Psoas muscle (tissue), 8 donors: Measurements from ENCODE around the gene SSU72. TPM values are rescaled to one million over a fixed set of nuclear protein-coding genes. Genes with fewer than 3 reads are reported as not detected.
A peak's percentile ranks its signal among the peaks of the same experiment; 100 is the strongest.
"Not testable (repeated sequence)": the region's sequence is repeated elsewhere in the genome, so short reads cannot be mapped to it uniquely, and the experiment has no call there.

ENCODE experiments used
- ATAC-seq, 4 donors: fragments of 200-7000 bp; cut with Tn5 transposase; one replicate each; pipeline ENCODE4 v1.9.1; 2020; ENCODE audit warnings: moderate library complexity in 3 of 4, mild to moderate bottlenecking in 2 of 4
- DNase-seq, 2 donors: peaks; one replicate each; pipeline ENCODE4 v3.0.0-alpha.2; 2020
- H3K27ac ChIP-seq: fragments of 200-600 bp; one replicate; pipeline ENCODE4 v1.8.0; 2022
- H3K27me3 ChIP-seq, 3 donors: fragments of 200-600 bp in 1 of 3; one replicate each; pipeline versions ENCODE4 v1.6.1 to v1.8.0; 2013 to 2022; ENCODE audit warnings: low read length in 2 of 3, mild to moderate bottlenecking in 2 of 3, moderate library complexity in 1 of 3; ENCODE audit not compliant: insufficient read depth in 3 of 3
- H3K36me3 ChIP-seq, 2 donors: fragments of 200-600 bp in 1 of 2; one replicate each; pipeline versions ENCODE4 v1.6.1 to v1.8.0; 2013 to 2022; ENCODE audit warnings: low read depth in 1 of 2, mild to moderate bottlenecking in 1 of 2, moderate library complexity in 1 of 2; ENCODE audit not compliant: insufficient read depth in 1 of 2
- H3K4me1 ChIP-seq: fragments of 200-600 bp; one replicate; pipeline ENCODE4 v1.8.0; 2022
- H3K4me3 ChIP-seq: fragments of 200-600 bp; one replicate; pipeline ENCODE4 v1.8.0; 2022; ENCODE audit warnings: mild to moderate bottlenecking
- H3K9me3 ChIP-seq: fragments of 200-600 bp; one replicate; pipeline ENCODE4 v1.8.0; 2022
- WGBS, 3 donors: extraction: QIAGEN DNeasy Blood & Tissue Kit; methylation state at CpG; one replicate each; pipeline versions ENCODE4 v1.1.6 to v1.1.7; 2013; 5-methylcytosine and 5-hydroxymethylcytosine counted together
- intact Hi-C, 2 donors: fragments of 100-400 bp; cut with DNase I; formaldehyde crosslinking; loops; one replicate each; pipeline versions ENCODE4 v1.11.0 to v1.14.2; 2022
- polyA plus RNA-seq, 3 donors: library from polyadenylated mRNA; stranded (reverse); fragments of 200-250 nt; gene quantifications; one replicate each; pipeline ENCODE4 v1.2.3, GENCODE V29; 2013
- total RNA-seq, 4 donors: library from RNA; stranded (reverse); fragmentation: NEBNext Ultra II Directional in 2 of 4; extraction: Animal tissue kit (Norgen Biotek cat#: 25700) in 2 of 4; gene quantifications; one replicate each; pipeline versions ENCODE4 v1.2.1 to v1.2.4, GENCODE V29; 2021 to 2023
- TF ChIP-seq, protein P1 (sequence below): fragments of 200-600 bp; IDR thresholded peaks from one replicate; pipeline ENCODE4 v1.8.0; 2022; ENCODE audit warnings: antibody characterized with exemption
- donor health status: healthy with polysubstance abuse.
- donor health status: DM: no; HTN: no; CAD: no; lungs with moderate emphysema.
- donor health status: Bipolar disorder and iron deficiency.
- donor health status: healthy.
- donor health status: DM: yes; HTN: yes; CAD: no.
- donor health status: DM: no; HTN: no; CAD: no.
- donor health status: DM: no; HTN: no; CAD: no.
- donor health status: DM: yes; HTN: yes; CAD: no.

SSU72 gene
- total and polyA plus RNA-seq, 7 donors = 130 to 207 (median 179) TPM

GRCh38 chr1:1505366-1505798 lies 69.3 kb downstream of the SSU72 start:
- TF ChIP-seq, protein P1, sequence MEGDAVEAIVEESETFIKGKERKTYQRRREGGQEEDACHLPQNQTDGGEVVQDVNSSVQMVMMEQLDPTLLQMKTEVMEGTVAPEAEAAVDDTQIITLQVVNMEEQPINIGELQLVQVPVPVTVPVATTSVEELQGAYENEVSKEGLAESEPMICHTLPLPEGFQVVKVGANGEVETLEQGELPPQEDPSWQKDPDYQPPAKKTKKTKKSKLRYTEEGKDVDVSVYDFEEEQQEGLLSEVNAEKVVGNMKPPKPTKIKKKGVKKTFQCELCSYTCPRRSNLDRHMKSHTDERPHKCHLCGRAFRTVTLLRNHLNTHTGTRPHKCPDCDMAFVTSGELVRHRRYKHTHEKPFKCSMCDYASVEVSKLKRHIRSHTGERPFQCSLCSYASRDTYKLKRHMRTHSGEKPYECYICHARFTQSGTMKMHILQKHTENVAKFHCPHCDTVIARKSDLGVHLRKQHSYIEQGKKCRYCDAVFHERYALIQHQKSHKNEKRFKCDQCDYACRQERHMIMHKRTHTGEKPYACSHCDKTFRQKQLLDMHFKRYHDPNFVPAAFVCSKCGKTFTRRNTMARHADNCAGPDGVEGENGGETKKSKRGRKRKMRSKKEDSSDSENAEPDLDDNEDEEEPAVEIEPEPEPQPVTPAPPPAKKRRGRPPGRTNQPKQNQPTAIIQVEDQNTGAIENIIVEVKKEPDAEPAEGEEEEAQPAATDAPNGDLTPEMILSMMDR = peak; percentile 27
- not testable (repeated sequence) for H3K36me3 ChIP-seq, H3K27me3 ChIP-seq, H3K9me3 ChIP-seq
- peak; percentile 47 to 72 (median 60) for ATAC-seq
- H3K4me3 ChIP-seq = peak overlapping the region; percentile 51
- WGBS, 3 donors = 10 to 21% (median 10%) methylated on average over 9 to 16 of the region's 22 CpGs
- peaks cover 16% of the 10 kb centered on the region for H3K4me1 ChIP-seq
- H3K27ac ChIP-seq = peak overlapping the region; percentile 88
- intact Hi-C loops = loop anchor here in 1 of 2 donors (1.0 to 10.0 kb wide), 2 partner anchors 101 to 158 kb away; partner anchors contain the start of gene MRPL20
- peak; percentile 53 to 75 for DNase-seq

DNA sequence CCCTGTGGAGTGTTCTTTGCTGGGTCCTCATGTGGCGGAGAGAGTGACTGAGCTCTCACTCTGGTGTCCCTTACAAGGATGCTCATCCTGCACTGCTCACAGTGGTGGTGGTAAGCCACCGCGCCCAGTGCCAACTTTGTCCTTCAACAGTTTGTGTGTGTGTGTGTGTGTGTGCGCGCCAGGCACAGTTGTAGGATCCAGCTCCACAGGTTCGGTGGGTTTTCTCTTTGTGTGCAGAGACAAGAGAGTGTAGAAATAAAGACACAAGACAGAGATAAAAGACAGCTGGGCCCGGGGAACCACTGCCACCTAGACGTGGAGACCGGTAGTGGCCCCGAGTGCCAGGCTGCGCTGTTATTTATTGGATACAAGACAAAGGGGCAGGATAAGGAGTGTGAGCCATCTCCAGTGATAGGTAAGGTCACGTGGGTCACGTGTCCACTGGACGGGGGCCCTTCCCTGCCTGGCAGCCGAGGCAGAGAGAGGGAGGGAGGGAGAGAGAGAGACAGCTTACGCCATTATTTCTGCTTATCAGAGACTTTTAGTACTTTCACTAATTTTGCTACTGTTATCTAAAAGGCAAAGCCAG lies 69.8 kb downstream of the SSU72 start:
- not testable (repeated sequence) for H3K36me3 ChIP-seq, H3K27me3 ChIP-seq, H3K9me3 ChIP-seq
- ATAC-seq (peak; percentile 44 to 62 (median 54)), DNase-seq (peak; percentile 76 to 86)
- Histone ChIP-seq H3K4me3 (peak overlapping the region; percentile 51), H3K4me1 (peaks cover 16% of the 10 kb centered on the region), H3K27ac (peak overlapping the region; percentile 88)
- intact Hi-C loops = loop anchor here in 1 of 2 donors (1.0 to 10.0 kb wide), 2 partner anchors 100 to 158 kb away; partner anchors contain the start of gene MRPL20
- TF ChIP-seq, protein P1 = peak; percentile 66
- WGBS, 3 donors = 31 to 33% (median 33%) methylated on average over 16 of the region's 16 CpGs

GRCh38 chr1:1495461-1495975 lies 79.1 kb downstream of the SSU72 start:
- H3K9me3 ChIP-seq, DNase-seq, H3K4me1 ChIP-seq, intact Hi-C loops, H3K27ac ChIP-seq, H3K27me3 ChIP-seq, H3K4me3 ChIP-seq: not testable (repeated sequence)
- WGBS, 3 donors = 89 to 91% (median 90%) methylated on average over 16 to 18 of the region's 18 CpGs
- ATAC-seq = peak in 2 of 4 donors; percentile 24 to 43
- H3K36me3 ChIP-seq = peaks cover 2 to 46% of the 10 kb centered on the region in 2 donors

- 96 to 97% (median 96%) methylated on average over 21 to 22 of the region's 22 CpGs for WGBS, 3 donors
- intact Hi-C loops, ATAC-seq, H3K27ac ChIP-seq, DNase-seq, H3K9me3 ChIP-seq, H3K4me3 ChIP-seq, H3K27me3 ChIP-seq, H3K4me1 ChIP-seq: not testable (repeated sequence)
- H3K36me3 ChIP-seq = peaks cover 3 to 58% of the 10 kb centered on the region in 2 donors
Observed at GRCh38 chr1:1494311-1494710, 80.4 kb downstream of the SSU72 start.

Other genes starting within 250 kb of the SSU72 start
- gene TAS1R3, start 243.6 kb downstream of the SSU72 start, total RNA-seq = under 1 TPM in 3 of 4 donors, not detected in 1; 0.06 to 0.10 (median 0.06) TPM
- under 1 TPM; 0.08 to 0.25 (median 0.18) TPM for gene TAS1R3, start 243.6 kb downstream of the SSU72 start, polyA plus RNA-seq
- 100 to 1,000 TPM; 162 to 215 (median 210) TPM for gene DVL1, start 225.4 kb downstream of the SSU72 start, total RNA-seq
- 100 to 1,000 TPM; 183 to 209 (median 206) TPM for gene DVL1, start 225.4 kb downstream of the SSU72 start, polyA plus RNA-seq
- gene MXRA8, start 216.3 kb downstream of the SSU72 start, total RNA-seq = 10 to 100 TPM in 3 of 4 donors, 1 to 10 TPM in 1; 7.2 to 24.3 (median 13.5) TPM
- 10 to 100 TPM in 2 of 3 donors, 1 to 10 TPM in 1; 9.8 to 16.9 (median 10.1) TPM for gene MXRA8, start 216.3 kb downstream of the SSU72 start, polyA plus RNA-seq
- 100 to 1,000 TPM; 180 to 194 (median 183) TPM for gene AURKAIP1, start 199.7 kb downstream of the SSU72 start, total RNA-seq
- gene AURKAIP1, start 199.7 kb downstream of the SSU72 start, polyA plus RNA-seq = 100 to 1,000 TPM; 306 to 534 (median 341) TPM
- gene CCNL2, start 175.5 kb downstream of the SSU72 start, total RNA-seq = 10 to 100 TPM; 40.2 to 71.8 (median 46.1) TPM
- gene CCNL2, start 175.5 kb downstream of the SSU72 start, polyA plus RNA-seq = 10 to 100 TPM; 50.1 to 59.3 (median 54.7) TPM
- gene MRPL20, start 167.6 kb downstream of the SSU72 start, total RNA-seq = 100 to 1,000 TPM; 114 to 159 (median 143) TPM
- 100 to 1,000 TPM; 211 to 308 (median 255) TPM for gene MRPL20, start 167.6 kb downstream of the SSU72 start, polyA plus RNA-seq
- gene ANKRD65, start 153.6 kb downstream of the SSU72 start, total RNA-seq = 1 to 10 TPM in 3 of 4 donors, under 1 TPM in 1; 0.77 to 5.4 (median 3.0) TPM
- 1 to 10 TPM; 1.1 to 2.9 (median 1.6) TPM for gene ANKRD65, start 153.6 kb downstream of the SSU72 start, polyA plus RNA-seq
- 10 to 100 TPM in 3 of 4 donors, 1 to 10 TPM in 1; 4.5 to 25.3 (median 13.8) TPM for gene VWA1, start 139.2 kb downstream of the SSU72 start, total RNA-seq
- gene VWA1, start 139.2 kb downstream of the SSU72 start, polyA plus RNA-seq = 1 to 10 TPM; 1.4 to 7.8 (median 4.1) TPM
- under 1 TPM; 0.47 to 0.99 (median 0.61) TPM for gene ATAD3C, start 125.2 kb downstream of the SSU72 start, total RNA-seq
- gene ATAD3C, start 125.2 kb downstream of the SSU72 start, polyA plus RNA-seq = under 1 TPM; 0.12 to 0.61 (median 0.13) TPM
- gene ATAD3B, start 103.1 kb downstream of the SSU72 start, total RNA-seq = 10 to 100 TPM in 1 of 4 donors, 1 to 10 TPM in 3; 4.6 to 11.8 (median 9.0) TPM
- gene ATAD3B, start 103.1 kb downstream of the SSU72 start, polyA plus RNA-seq = 10 to 100 TPM in 2 of 3 donors, 1 to 10 TPM in 1; 9.6 to 19.4 (median 12.3) TPM
- 10 to 100 TPM; 20.6 to 33.5 (median 24.1) TPM for gene ATAD3A, start 62.7 kb downstream of the SSU72 start, total RNA-seq
- 10 to 100 TPM; 35.6 to 48.6 (median 41.4) TPM for gene ATAD3A, start 62.7 kb downstream of the SSU72 start, polyA plus RNA-seq
- 1 to 10 TPM in 3 of 4 donors, under 1 TPM in 1; 0.88 to 1.4 (median 1.2) TPM for gene TMEM240, start 34.2 kb downstream of the SSU72 start, total RNA-seq
- 1 to 10 TPM in 1 of 3 donors, under 1 TPM in 2; 0.55 to 1.8 (median 0.98) TPM for gene TMEM240, start 34.2 kb downstream of the SSU72 start, polyA plus RNA-seq
- under 1 TPM in 3 of 4 donors, not detected in 1; 0.44 to 0.89 (median 0.82) TPM for gene FNDC10, start 25.3 kb upstream of the SSU72 start, total RNA-seq
- under 1 TPM; 0.15 to 0.96 (median 0.34) TPM for gene FNDC10, start 25.3 kb upstream of the SSU72 start, polyA plus RNA-seq
- 100 to 1,000 TPM in 1 of 4 donors, 10 to 100 TPM in 3; 66.5 to 106 (median 75.4) TPM for gene MIB2, start 40.6 kb upstream of the SSU72 start, total RNA-seq
- 10 to 100 TPM; 41.8 to 80.5 (median 78.7) TPM for gene MIB2, start 40.6 kb upstream of the SSU72 start, polyA plus RNA-seq
- 1 to 10 TPM in 1 of 4 donors, under 1 TPM in 2, not detected in 1; 0.32 to 1.8 (median 0.64) TPM for gene MMP23B, start 57.3 kb upstream of the SSU72 start, total RNA-seq
- gene MMP23B, start 57.3 kb upstream of the SSU72 start, polyA plus RNA-seq = under 1 TPM in 2 of 3 donors, not detected in 1; 0.25 to 0.29 TPM
- 10 to 100 TPM; 30.6 to 43.0 (median 36.4) TPM for gene CDK11B, start 84.1 kb upstream of the SSU72 start, total RNA-seq
- 10 to 100 TPM; 42.1 to 72.8 (median 55.2) TPM for gene CDK11B, start 84.1 kb upstream of the SSU72 start, polyA plus RNA-seq
- 10 to 100 TPM; 12.6 to 23.9 (median 14.9) TPM for gene SLC35E2B, start 117.9 kb upstream of the SSU72 start, total RNA-seq
- 10 to 100 TPM in 2 of 3 donors, 1 to 10 TPM in 1; 9.2 to 16.4 (median 11.5) TPM for gene SLC35E2B, start 117.9 kb upstream of the SSU72 start, polyA plus RNA-seq
- gene CDK11A, start 149.5 kb upstream of the SSU72 start, total RNA-seq = 10 to 100 TPM; 15.9 to 36.6 (median 22.5) TPM
- gene CDK11A, start 149.5 kb upstream of the SSU72 start, polyA plus RNA-seq = 10 to 100 TPM; 16.8 to 29.8 (median 17.4) TPM
- gene NADK, start 203.6 kb upstream of the SSU72 start, total RNA-seq = 10 to 100 TPM; 19.1 to 37.7 (median 28.7) TPM
- gene NADK, start 203.6 kb upstream of the SSU72 start, polyA plus RNA-seq = 10 to 100 TPM; 14.5 to 25.1 (median 22.5) TPM